Activated CD4-positive, CD25-positive, alpha-beta regulatory T cell (primary cell): ENCODE measurements around the gene GSTP1.
"Not testable (repeated sequence)": the region's sequence is repeated elsewhere in the genome, so short reads cannot be mapped to it uniquely, and the experiment has no call there.

Source experiments
- DNase-seq, 4 experiments: peaks; one replicate each; lab custom pipeline; 2025; lab: John Stamatoyannopoulos, UW

GSTP1 gene

GRCh38 chr11:67563705-67564114, 19.9 kb upstream of the GSTP1 start:
- not testable (repeated sequence) for DNase-seq

DNA sequence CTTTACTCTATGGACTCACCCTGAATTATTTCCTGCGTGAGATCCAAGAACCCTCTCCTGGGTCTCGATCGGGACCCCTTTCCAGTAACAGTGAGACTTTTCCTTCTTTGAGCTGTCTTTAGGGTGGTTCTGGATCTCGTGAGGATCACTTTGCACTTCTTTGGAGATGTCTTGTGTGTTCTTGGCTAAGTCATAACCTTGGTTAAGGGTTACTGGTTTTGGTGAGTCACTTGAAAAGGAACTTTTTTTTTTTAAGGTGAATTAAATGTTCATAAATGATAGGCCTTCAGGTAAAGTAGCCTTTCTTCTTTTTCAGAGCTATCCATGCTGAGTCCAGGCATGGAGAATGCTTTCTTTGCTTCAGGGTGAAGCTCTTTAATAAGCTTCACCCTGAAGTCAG, 19.4 kb upstream of the GSTP1 start:
- DNase-seq = no peak

DNA sequence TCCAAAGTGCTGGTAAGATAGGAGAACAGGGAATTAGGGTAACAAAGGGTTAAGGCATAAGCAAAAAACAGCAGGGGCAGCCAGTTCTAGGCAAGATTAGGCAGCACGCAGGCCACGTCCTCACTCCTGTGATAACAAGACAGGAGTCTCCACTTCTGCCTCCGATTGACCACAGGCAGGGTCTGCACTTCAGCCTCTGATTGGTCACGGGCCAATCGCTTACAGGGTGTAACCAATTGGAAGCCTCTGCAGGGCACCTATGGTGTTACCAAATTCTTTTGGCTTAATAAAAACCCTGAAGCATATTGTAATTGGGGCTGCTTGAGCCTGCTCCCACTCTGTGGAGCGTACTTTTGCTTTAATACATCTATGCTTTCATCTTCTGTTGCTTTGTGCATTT, 12.2 kb upstream of the GSTP1 start:
- no peak for DNase-seq

DNA sequence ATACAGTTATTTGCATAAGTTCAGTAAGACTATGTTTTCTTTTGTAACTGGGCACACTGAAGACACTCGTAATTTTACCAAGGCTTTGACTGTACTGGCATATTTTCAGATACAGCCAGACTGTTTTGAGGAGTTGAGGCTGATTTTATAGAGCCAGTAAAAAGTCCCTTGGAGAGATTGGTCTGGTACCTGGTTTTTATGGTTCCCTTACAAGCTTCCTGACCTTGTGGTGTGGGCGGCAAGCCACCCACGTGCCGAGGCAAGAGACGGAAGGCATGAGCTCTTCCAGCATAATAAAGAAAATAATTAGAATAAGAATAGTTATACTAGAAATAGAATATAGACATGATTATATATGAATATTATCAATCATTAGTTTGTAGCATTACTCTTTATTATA, 11.3 kb upstream of the GSTP1 start:
- no peak for DNase-seq

GRCh38 chr11:67572747-67573419, 10.7 kb upstream of the GSTP1 start:
- peak in 1 of 4 experiments; percentile 10 for DNase-seq

- no peak for DNase-seq
These were observed 8.7 kb upstream of the GSTP1 start for GRCh38 chr11:67574938-67575337.

DNA sequence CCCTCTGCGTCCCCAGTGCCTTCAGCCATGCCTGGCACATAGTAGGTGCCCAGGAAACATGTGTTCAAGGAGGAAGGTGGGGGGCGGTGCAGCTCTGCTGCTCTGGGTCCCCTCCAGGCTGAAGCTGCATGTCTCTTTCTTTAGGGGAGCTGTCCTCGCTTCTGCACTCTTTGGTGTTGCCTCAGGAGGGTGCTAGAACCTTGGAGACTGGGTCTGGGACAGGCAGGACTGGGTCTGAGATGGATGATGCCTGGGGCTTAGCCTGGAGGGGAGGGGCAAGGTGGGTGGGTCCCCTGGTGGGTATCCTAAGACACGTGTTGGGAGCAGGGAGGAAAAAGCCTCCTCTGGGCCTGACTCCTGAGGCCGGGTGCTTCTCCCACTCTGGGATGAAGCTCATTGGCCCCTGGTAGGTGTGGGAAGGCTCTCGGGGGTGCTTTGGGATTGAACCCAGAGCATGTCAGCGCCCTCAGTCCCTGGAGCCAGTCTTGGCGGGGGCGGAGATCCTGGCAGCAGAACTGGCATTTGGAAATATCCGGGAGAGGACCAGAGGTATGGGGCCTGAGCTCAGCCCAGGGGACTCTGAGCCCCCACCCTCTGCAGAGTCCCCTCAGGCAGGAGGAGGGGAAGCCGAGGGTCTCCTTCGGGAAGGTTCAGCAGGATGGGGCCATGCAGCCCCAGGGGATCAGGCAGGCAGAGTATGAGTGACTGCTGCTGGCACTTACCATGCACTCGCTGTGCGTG, 6.7 kb upstream of the GSTP1 start:
- DNase-seq = no peak

DNA sequence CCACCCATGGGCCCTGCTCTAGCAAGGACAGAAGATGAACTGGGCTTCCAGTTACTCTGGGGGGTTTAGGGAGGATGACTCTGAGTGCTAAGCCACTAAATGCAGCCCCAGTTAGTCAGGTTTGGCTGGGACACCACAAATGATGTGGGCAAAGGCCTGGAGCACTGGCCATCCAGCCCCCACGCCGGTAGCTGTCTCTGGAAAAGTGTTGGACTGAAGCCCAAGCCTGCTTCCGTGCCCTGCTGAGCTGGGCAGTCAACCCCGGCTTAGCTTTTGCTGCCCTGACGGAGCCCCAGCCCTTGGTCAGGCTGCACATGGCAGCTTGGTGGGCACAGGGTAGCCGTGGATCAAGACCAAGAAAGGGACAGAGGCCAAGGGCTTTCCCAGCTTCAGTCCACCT, 5.7 kb upstream of the GSTP1 start:
- no peak for DNase-seq

GRCh38 chr11:67581469-67581868, 2.1 kb upstream of the GSTP1 start:
- no peak for DNase-seq

- DNase-seq = no peak
These were observed 1.6 kb upstream of the GSTP1 start for GRCh38 chr11:67582011-67582410.

DNA sequence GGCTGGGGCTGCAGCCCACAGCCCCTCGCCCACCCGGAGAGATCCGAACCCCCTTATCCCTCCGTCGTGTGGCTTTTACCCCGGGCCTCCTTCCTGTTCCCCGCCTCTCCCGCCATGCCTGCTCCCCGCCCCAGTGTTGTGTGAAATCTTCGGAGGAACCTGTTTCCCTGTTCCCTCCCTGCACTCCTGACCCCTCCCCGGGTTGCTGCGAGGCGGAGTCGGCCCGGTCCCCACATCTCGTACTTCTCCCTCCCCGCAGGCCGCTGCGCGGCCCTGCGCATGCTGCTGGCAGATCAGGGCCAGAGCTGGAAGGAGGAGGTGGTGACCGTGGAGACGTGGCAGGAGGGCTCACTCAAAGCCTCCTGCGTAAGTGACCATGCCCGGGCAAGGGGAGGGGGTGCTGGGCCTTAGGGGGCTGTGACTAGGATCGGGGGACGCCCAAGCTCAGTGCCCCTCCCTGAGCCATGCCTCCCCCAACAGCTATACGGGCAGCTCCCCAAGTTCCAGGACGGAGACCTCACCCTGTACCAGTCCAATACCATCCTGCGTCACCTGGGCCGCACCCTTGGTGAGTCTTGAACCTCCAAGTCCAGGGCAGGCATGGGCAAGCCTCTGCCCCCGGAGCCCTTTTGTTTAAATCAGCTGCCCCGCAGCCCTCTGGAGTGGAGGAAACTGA, 731 bp downstream of the GSTP1 start:
- DNase-seq = no peak

- no peak for DNase-seq
These were observed 1.6 kb downstream of the GSTP1 start for GRCh38 chr11:67584881-67585873.

DNA sequence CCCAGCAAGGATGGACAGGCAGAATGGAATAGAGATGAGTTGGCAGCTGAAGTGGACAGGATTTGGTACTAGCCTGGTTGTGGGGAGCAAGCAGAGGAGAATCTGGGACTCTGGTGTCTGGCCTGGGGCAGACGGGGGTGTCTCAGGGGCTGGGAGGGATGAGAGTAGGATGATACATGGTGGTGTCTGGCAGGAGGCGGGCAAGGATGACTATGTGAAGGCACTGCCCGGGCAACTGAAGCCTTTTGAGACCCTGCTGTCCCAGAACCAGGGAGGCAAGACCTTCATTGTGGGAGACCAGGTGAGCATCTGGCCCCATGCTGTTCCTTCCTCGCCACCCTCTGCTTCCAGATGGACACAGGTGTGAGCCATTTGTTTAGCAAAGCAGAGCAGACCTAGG, 2.3 kb downstream of the GSTP1 start:
- no peak for DNase-seq

- no peak for DNase-seq
These were observed 3.1 kb downstream of the GSTP1 start for GRCh38 chr11:67586568-67587250.

DNA sequence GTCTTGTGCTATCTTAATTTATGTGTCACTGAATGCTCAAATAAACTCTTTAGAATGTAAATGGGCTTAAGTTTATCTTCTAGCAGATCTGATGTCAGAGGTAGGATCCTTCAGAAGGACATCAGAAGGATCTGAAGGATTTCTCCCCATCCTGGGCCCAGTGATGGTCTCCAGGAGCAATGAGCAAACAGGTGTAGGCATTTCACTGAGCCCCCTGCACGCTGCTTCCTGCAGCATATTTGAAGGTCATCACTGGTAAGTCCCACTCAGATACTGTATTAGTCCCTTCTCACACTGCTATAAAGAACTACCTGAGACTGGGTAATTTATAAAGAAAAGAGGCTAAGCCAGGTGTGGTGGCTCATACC, 4.5 kb downstream of the GSTP1 start:
- no peak for DNase-seq

DNA sequence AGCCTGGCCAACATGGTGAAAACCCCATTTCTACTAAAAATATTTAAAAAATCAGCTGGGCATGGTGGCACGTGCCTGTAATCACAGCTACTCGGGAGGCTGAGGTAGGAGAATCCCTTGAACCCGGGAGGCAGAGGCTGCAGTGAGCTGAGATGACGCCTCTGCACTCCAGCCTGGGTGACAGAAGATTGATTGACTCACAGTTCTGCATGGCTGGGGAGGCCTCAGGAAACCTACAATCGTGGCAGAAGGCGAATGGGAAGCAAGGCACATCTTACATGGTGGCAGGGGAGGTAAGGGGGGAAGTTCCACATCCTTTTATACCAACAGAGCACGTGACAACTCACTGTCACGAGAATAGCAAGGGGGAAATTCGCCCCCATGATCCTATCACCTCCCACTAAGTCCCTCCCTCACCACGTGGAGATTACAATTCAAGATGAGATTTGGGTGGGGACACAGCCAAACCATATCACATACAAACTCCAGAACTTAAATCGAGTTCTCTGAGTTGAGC, 5.3 kb downstream of the GSTP1 start:
- DNase-seq = not testable (repeated sequence)

- DNase-seq = no peak
These were observed 9.4 kb downstream of the GSTP1 start for GRCh38 chr11:67592880-67593564.

GRCh38 chr11:67593565-67593905, 9.9 kb downstream of the GSTP1 start:
- DNase-seq = no peak

DNA sequence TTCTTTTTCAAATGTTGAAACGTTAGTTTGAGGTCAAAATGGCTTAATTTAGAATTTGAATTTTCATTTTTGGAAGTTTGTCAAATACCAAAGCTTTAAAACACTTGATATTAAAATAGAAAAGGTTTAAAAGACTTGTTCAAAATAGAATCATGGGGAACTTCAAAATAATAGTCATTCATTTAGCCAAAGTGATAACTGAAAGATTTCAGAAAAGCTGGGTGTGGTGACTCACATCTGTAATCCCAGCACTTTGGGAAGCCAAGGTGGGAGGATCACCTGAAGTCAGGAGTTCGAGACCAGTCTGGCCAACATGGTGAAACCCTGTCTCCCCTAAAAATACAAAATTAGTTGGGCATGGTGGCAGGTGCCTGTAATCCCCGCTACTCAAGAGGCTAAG, 10.9 kb downstream of the GSTP1 start:
- no peak for DNase-seq

DNA sequence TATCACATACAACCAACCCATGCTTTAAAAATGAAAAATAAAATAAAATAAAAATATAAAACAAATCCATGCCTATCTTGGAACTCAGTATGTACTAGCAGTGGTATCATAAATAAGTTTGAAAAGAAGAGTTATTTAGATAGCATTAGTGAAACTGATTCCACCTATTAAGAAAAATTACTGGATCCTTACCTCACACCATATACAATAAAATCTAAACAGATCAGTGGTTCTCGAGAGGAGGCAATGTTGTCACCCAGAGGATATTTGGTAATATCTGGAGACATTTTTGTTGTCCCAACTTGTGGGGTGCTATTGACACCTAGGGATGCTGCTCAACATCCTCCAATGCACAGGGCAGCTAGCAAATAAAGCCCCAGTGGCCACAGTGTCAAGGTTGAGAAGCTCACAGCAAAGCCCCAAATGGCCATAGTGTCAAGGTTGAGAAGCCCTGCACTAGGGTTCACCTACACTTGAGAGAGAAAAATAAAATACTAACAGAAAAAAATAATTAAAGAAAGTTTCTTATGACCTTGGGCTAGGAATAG, 13.2 kb downstream of the GSTP1 start:
- no peak for DNase-seq
